NCI-H2227 (cell line): Measurements from ENCODE around the gene TEAD1.

Source experiments
- DNase-seq: peaks from one replicate; lab custom pipeline; 2025; ENCODE audit not compliant: unreplicated experiment; lab: John Stamatoyannopoulos, UW

The TEAD1 gene

GRCh38 chr11:12829540-12830314 is 155.5 kb downstream of the TEAD1 start:
- DNase-seq: no peak

DNA sequence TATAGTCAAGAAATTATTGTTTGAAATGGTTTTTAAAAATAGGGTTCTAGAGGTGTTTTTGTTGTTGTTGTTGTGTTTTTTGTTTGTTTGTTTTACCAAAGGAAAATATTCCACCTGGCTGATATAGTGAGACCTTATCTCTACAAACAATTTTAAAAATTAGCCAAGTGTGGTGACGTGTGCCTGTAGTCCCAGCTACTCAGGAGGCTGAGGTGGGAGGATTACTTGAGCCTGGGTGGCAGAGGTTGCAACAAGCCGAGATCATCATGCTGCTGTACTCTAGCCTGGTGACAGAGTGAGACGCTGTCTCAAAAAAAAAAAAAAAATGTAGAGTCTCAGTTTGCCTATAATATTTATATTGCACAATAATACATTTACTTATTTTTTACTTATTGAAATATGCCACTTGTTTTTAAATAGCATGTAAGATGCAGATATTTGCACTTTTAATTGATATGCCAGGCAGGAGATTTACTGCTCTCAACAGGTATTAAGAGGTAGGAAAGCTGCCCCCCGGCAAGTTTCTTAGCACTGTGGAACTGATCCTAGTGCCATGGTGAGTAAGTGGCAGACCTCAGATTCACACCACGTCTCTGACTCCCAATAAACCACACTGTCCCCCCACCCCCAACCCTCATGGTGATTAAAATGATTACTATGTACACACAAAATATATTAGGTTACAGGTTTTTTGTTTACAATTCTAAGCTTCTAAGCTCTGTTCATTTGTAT is 157.4 kb downstream of the TEAD1 start:
- DNase-seq: no peak

DNA sequence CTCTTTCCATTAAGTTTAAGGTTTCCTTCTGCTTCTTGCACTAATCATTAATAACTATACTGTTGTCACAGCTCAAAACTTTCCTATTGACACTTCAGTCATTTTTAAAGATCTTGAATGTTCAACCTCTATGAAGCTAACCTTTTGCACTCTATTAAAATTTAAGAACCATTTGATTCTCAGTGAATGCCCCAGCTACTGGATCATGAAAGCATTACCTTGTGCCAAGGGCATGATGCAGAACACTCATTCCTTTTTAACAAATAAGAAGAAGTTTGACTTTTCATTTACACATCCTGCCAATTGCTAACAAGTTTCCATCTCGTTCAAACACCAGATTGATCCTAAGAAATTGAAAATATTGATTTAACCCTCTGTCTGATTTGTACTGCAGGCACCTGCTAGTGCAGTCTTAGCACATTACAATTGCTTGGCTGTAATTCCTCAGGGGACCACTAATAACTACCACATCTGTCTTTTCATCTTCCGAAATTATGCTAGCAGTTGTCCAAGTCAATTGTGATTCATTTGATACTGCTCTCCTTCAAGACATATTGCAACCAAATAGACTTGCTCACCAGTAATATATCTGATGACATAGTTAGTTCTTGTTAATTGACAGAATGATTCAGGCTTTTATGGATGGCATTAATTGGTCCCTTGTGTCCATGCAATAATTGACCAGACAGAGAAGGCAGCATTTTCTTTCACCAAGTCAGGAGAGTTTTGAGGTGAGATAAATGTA is 158.4 kb downstream of the TEAD1 start:
- DNase-seq: no peak

GRCh38 chr11:12834166-12834565 is 159.9 kb downstream of the TEAD1 start:
- no peak for DNase-seq

DNA sequence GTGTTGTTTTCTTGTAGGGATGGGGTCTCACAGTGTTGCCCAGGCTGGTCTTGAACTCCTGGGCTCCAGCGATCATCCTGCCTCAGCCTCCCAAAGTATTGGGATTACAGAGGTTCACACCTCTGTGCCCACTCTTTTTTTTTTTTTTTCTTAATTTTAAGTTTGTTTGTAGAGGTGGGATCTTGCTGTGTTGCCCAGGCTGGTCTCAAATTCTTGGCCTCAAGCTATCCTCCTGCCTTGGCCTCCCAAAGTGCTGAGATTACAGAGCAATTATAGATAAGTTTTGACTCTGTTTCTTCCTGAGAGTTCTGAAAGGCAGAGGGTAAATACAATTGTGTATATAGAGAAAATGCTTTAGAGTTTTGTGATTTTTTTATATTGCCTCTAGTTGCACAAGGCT is 160.4 kb downstream of the TEAD1 start:
- DNase-seq: no peak

DNA sequence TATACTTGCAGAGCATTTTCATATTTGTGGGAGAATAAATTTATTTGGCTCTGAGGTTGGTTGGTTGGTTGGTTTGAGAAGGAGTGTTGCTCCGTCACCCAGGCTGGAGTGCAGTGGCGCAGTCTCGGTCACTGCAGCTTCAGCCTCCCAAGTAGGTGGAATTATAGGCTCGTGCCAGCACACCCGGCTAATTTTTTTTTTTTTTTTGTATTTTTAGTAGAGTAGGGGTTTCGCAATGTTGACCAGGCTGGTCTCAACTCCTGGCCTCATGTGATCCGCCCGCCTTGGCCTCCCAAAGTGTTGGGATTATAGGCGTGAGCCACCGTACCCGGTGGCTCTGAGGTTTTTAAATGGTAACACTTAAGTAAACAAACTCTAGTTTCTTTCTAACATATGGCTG is 161.1 kb downstream of the TEAD1 start:
- no peak for DNase-seq

DNA sequence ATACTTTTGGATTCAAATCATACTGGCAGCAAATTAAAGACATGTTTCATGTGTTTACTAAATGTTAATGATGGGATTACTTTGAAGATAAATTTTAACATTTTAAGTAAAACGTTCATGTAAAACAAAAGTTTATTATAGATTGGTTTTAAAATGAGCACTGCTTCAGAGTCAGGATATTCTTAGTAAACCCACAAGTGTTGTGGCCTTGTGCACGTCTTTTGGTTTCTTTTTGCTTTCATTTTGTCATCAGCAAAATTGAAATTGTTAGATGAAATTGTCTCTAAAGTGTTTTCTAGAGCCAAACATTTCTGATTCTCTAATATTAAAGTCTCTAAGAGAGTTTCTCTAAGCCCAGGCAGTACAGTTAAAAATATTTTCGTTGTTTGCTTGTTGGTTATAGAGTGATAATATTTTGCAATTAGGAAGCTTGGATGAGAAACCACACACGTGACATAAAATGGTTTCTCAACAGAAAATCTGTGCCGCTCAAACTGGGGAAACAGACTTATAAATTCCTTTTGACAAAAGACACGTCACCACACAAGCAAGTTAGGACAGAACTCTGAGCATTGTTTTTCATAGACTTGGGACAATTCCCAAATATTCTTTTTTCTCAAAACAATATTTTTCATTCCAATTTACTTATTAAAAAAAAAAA is 164.4 kb downstream of the TEAD1 start:
- DNase-seq: no peak

DNA sequence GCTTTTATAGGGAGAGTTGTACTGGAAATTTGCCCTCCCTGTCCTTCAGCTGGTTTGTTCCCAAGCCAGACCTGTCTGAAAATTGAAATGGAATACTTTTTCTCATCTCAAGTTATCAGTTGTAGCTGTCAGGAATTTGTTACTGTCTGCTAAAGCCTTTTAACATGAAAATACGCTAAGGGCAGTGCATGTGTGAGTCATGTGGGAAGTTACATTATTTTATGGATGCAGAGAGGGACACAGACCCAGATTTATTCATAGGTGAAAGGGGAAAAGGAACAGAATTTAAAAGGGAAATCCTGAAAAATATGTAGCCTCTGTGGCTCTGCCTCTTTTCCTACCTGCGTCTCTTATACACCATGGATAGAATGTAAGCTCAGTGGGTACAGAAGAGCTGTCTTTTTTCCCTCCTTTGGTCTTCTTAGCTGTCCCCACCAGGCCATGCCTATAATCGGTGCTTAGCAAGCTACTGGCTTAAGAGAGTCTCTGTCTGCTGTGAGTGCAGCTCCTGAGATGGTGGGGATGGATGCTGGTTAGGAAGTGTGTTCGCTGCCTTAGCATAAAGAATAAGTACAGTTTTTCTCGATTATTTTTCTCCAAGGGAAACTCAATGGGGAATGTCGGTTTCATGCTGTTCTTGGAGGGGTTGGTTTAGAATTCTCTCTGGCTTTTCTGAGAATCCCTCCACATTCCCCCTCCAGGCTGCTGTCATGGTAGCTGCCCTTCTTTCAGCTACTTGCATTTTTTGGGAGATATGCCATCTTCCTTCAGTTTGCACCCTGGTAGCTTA is 166.8 kb downstream of the TEAD1 start:
- peak; percentile 31 for DNase-seq

GRCh38 chr11:12841946-12842630 is 167.9 kb downstream of the TEAD1 start:
- DNase-seq: peak; percentile 69

- peak; percentile 94 for DNase-seq
Observed at GRCh38 chr11:12842933-12843636, 168.9 kb downstream of the TEAD1 start.

DNA sequence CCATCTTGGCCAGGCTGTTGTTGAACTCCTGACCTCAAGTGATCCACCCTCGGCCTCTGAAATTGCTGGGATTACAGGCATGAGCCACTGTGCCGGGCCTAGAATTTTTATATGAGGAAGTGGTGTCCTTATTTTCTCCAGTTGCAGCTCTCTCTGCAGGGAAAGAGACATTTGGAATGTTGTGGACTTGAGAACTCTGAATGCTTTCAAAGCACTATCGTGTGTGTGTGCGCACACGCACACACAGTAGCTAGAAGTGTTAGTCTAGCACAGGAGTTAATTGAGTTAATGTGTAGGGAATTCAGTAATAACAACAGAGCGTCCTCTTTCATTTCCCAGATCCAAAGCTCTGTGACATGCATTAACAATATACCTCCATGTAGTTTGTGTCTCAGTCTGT is 170.9 kb downstream of the TEAD1 start:
- peak; percentile 62 for DNase-seq

- peak; percentile 96 for DNase-seq
Observed at GRCh38 chr11:12845739-12846358, 171.6 kb downstream of the TEAD1 start.

GRCh38 chr11:12846786-12847615 is 172.8 kb downstream of the TEAD1 start:
- peak; percentile 45 for DNase-seq

GRCh38 chr11:12848413-12848812 is 174.2 kb downstream of the TEAD1 start:
- DNase-seq: no peak

- no peak for DNase-seq
Observed at GRCh38 chr11:12853325-12853651, 179.1 kb downstream of the TEAD1 start.

- DNase-seq: peak; percentile 29
Observed at GRCh38 chr11:12853652-12854296, 179.6 kb downstream of the TEAD1 start.

DNA sequence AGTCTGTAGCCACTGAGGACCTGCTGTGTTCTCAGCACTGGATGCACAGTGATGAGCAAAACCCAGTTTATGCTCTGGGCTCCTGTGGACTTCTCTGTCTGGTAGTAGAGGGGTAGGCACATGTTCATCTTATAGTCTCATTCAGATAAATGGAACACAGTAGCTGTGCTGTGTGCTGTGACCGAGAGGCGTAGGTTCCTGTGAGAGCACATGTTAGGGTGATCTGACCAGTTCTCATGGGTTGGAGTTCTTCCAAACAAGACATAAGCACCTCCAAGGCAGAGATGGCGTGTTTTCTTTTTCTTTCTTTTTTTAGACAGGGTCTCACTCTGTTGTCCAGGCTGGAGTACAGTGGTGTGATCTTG is 180.1 kb downstream of the TEAD1 start:
- no peak for DNase-seq

GRCh38 chr11:12854829-12855228 is 180.6 kb downstream of the TEAD1 start:
- no peak for DNase-seq
